ENCODE measurements around the gene THBD.

Gene THBD

GRCh38 chr20:23035731-23036130 lies 13.7 kb downstream of the THBD start:
- Histone ChIP-seq H3K27ac (replicated peaks) (no peak overlapping the region), H3K27me3 (ENCODE audit: insufficient read depth, poor library complexity, severe bottlenecking) (no peaks in the 10 kb centered on the region), H3K4me3 (replicated peaks; ENCODE audit: insufficient read depth, low read length) (no peak overlapping the region)
- no peak for DNase-seq (ENCODE audit: low read depth in 1 of 2, low spot score in 1 of 2)
- TF ChIP-seq REST (IDR thresholded peaks at IDR 0.05; ENCODE audit: insufficient replicate concordance, low read depth) (no peak), CTCF (IDR thresholded peaks at IDR 0.05; ENCODE audit: insufficient read depth, low read length) (no peak), SPI1 (IDR thresholded peaks at IDR 0.05; ENCODE audit: borderline replicate concordance, low read depth) (no peak), GABPA (IDR thresholded peaks at IDR 0.05; ENCODE audit: low read depth) (no peak), POLR2AphosphoS5 (IDR thresholded peaks at IDR 0.05; ENCODE audit: low read depth) (no peak)

GRCh38 chr20:23034721-23035671 lies 14.5 kb downstream of the THBD start, which contains the start of gene SSTR4:
Gene SSTR4 (plus strand): TSS chr20:23035312. CDS start chr20:23035484, 172 bp downstream.
- no peak for DNase-seq (ENCODE audit: low read depth in 1 of 2, low spot score in 1 of 2)
- Histone ChIP-seq H3K27ac (replicated peaks) (no peak within 1 kb of the TSS), H3K4me3 (replicated peaks; ENCODE audit: insufficient read depth, low read length) (no peak within 1 kb of the TSS), H3K27me3 (ENCODE audit: insufficient read depth, poor library complexity, severe bottlenecking) (no peaks in the 10 kb centered on the region)
- TF ChIP-seq SPI1 (IDR thresholded peaks at IDR 0.05; ENCODE audit: borderline replicate concordance, low read depth): no peak
- TF ChIP-seq GABPA (IDR thresholded peaks at IDR 0.05; ENCODE audit: low read depth): no peak

- no peak for DNase-seq (ENCODE audit: low read depth in 1 of 2, low spot score in 1 of 2)
- H3K27me3 ChIP-seq (ENCODE audit: insufficient read depth, poor library complexity, severe bottlenecking): no peaks in the 10 kb centered on the region
- H3K4me3 ChIP-seq (replicated peaks; ENCODE audit: insufficient read depth, low read length): no peak overlapping the region
- no peak overlapping the region for H3K27ac ChIP-seq (replicated peaks)
- TF ChIP-seq REST (IDR thresholded peaks at IDR 0.05; ENCODE audit: insufficient replicate concordance, low read depth): no peak
Observed at GRCh38 chr20:23033918-23034317, 15.6 kb downstream of the THBD start.

GRCh38 chr20:23032750-23033078 lies 16.8 kb downstream of the THBD start:
- no peak overlapping the region for H3K4me3 ChIP-seq (replicated peaks; ENCODE audit: insufficient read depth, low read length)
- no peak for DNase-seq (ENCODE audit: low read depth in 1 of 2, low spot score in 1 of 2)
- TF ChIP-seq REST (IDR thresholded peaks at IDR 0.05; ENCODE audit: insufficient replicate concordance, low read depth): no peak
- no peak for TF ChIP-seq POLR2AphosphoS5 (IDR thresholded peaks at IDR 0.05; ENCODE audit: low read depth)
- no peak for TF ChIP-seq CTCF (IDR thresholded peaks at IDR 0.05; ENCODE audit: insufficient read depth, low read length)
- TF ChIP-seq SPI1 (IDR thresholded peaks at IDR 0.05; ENCODE audit: borderline replicate concordance, low read depth): no peak
- TF ChIP-seq GABPA (IDR thresholded peaks at IDR 0.05; ENCODE audit: low read depth): no peak
- H3K27ac ChIP-seq (replicated peaks): no peak overlapping the region
- no peaks in the 10 kb centered on the region for H3K27me3 ChIP-seq (ENCODE audit: insufficient read depth, poor library complexity, severe bottlenecking)

Data from HL-60 (cell line).